Spleen (tissue), 7 donors: ENCODE results near the gene PTGES.

ENCODE experiments used
- POLR2A ChIP-seq, 3 donors: fragments of 450-650 bp; IDR thresholded peaks; one replicate each; pipeline ENCODE4 v1.5.1; 2017; ENCODE audit warnings: antibody characterized with exemption in 3 of 3, mild to moderate bottlenecking in 1 of 3
- TF ChIP-seq, protein P1 (sequence below), 11 experiments: fragments of 200-600 bp in 7 of 11; fragments of 450-650 bp in 4 of 11; sonication (generic) in 4 of 11; IDR thresholded peaks in 8 of 11; conservative IDR thresholded peaks in 3 of 11; 1 replicate in 7 of 11; 2 replicates in 4 of 11; pipeline versions ENCODE4 v1.4.0 to v1.8.0; 2016 to 2021; ENCODE audit warnings: antibody characterized with exemption in 11 of 11, inconsistent platforms in 4 of 11, mild to moderate bottlenecking in 1 of 11
- donor health status: DM: no; HTN: no; CAD: no; lungs with moderate emphysema.
- donor health status: DM: no; HTN: no; CAD: no.
- donor health status: DM: no; HTN: no; CAD: no.

DNA sequence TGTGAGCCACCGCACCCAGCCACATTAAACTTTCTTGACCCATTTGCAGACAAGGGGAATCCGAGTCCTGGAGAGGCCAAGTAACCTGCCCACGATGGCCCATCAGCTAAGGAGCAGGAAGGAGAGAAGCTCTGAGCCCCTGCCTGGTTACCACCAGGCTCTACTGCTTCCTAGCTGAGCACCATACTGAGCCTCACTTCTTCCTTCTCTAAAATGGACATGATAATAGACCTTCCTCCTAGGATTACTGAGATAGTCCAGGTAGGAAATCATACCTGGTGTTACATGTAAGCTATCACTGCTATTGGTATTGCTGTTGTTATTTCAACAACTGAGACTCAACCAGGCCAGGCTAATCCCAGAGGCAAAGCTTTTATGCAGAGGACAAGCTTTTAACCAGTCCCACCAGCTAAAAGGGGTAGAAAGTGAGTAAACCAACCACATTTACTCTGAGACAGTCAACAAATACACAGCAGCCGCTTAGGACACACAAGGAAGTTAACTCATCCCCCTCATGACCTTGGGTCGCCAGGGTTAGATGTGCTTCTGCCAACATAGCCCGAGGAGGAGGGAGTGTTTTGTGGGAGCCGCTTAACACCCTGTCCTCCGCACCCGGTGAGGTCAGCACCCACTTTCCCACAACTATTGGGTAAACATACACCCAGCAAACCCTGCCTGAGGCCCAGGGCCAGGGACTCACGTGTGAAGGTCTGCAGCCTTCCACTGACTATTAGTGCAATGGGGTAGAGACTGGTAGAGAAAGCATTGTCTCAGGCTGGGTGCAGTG is 20.6 kb upstream of the PTGES start:
- TF ChIP-seq POLR2A (IDR thresholded peaks at IDR 0.05): no peak
- TF ChIP-seq, protein P1, sequence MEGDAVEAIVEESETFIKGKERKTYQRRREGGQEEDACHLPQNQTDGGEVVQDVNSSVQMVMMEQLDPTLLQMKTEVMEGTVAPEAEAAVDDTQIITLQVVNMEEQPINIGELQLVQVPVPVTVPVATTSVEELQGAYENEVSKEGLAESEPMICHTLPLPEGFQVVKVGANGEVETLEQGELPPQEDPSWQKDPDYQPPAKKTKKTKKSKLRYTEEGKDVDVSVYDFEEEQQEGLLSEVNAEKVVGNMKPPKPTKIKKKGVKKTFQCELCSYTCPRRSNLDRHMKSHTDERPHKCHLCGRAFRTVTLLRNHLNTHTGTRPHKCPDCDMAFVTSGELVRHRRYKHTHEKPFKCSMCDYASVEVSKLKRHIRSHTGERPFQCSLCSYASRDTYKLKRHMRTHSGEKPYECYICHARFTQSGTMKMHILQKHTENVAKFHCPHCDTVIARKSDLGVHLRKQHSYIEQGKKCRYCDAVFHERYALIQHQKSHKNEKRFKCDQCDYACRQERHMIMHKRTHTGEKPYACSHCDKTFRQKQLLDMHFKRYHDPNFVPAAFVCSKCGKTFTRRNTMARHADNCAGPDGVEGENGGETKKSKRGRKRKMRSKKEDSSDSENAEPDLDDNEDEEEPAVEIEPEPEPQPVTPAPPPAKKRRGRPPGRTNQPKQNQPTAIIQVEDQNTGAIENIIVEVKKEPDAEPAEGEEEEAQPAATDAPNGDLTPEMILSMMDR (IDR thresholded peaks at IDR 0.05 in 8 of 11, conservative IDR thresholded peaks at IDR 0.05 in 3 of 11): no peak
